ENCODE data around the gene DEDD.

DEDD gene

DNA sequence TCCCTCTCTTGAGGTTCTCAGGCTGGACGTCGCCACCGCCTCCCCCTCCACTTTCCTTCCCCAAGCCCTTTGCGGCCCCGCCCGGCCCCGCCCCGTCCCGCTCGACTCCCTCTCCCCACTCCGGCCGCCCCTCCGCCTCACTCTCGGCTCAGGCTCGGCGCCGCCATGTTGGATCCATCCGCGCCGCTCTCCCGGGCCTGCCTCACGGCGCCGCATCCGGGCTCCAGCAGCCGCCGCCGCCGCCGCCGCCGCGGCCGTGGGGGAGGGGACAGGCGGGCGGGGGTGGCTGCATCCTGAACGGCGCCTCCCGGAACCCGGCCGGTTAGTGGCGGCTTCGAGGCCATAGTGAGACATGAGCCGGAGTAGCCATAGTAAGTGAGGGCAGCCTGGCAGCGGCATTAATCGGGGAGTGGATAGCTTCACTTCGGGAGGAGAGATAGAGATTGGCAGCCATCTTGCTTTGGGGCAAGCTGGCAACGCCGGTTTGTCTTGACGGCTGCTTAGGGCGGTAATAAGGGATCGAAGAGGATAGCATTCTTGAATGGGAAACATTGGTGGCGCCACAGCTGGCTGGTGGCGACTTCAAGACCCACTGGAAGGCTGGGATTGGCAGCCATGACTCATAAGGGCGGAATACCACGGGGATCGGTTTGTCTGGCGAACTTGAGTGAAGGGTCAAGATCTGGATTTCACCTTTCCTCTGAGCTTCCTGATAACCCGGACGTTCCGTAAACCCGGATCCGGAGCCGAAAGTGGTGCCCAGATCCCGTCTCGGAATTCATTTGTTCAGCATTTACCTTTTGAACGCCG lies at the start of gene DEDD:
DEDD (minus strand) TSS at position 258 of the 810 bp plus-strand sequence. CDS start 8,205 bp downstream, outside the sequence.
- peak; percentile 98 for DNase-seq

- no peak for DNase-seq
Measured at GRCh38 chr1:161182214-161182613, 49.7 kb upstream of the DEDD start.

DNA sequence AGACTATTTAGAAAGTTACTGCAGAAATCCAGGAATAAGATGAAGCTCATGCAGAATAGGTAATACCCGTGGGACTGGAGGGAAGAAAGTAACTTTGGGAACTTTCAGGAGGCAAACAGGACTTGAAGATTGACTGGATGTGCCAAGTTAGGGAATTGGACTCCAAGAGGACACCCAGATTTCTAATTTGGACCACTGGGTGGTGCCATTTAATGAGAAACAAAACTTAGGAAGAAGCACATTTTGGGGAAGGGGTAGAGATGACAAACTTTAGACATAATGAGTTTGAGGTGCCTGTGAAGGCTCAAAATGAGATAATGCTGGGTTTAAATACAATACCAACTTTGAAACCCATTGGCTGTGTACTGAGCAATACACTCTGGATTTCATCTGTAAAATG lies 48.2 kb upstream of the DEDD start:
- DNase-seq, result no peak

GRCh38 chr1:161179698-161180097 lies 47.2 kb upstream of the DEDD start:
- no peak for DNase-seq

- DNase-seq, result no peak
Measured at GRCh38 chr1:161177936-161178244, 45.4 kb upstream of the DEDD start.

DNA sequence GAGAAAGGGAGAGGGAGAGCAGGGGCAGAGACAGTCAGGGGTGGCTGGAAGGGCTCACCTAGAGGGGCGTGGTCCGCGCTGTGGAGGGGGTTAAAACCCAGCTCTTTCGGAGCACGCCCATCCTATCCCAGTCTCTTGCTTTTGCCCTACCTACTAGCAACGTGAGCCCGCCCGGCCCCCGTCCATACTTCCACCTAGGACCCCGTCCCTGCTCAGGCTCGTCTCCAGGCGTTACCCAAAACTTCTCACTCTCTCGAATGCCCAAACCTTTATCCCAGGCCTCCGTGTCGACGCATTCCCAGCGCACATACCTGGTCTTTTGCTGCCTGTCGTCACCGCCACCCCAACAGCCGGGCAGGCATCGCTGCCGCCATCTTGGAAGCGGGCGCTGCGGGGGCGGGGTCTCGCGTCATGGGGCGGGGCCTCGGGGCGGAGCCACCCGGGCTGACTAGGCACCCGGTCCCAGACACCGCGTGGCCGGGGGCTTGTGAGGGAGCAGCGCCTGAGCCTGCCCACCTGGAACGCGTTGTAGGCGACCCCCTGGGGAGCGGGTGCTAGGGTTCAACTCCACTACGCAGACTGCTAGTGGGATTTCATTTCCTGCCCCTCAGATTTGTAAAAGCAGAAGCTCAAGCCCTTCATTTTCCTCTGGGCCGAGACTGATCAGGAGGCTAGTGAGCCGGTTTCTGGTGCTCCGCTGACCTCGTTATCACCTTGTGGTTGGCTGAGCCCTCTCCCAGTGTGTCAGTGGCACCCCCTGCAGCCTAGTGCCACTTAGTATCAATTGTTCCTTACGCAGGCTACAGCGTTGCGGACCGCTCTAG lies 44.9 kb upstream of the DEDD start, which contains the start of gene B4GALT3:
B4GALT3 (minus strand) TSS at position 396 of the 824 bp plus-strand sequence. CDS start 1,447 bp downstream, outside the sequence.
- peak; percentile 90 for DNase-seq

DNA sequence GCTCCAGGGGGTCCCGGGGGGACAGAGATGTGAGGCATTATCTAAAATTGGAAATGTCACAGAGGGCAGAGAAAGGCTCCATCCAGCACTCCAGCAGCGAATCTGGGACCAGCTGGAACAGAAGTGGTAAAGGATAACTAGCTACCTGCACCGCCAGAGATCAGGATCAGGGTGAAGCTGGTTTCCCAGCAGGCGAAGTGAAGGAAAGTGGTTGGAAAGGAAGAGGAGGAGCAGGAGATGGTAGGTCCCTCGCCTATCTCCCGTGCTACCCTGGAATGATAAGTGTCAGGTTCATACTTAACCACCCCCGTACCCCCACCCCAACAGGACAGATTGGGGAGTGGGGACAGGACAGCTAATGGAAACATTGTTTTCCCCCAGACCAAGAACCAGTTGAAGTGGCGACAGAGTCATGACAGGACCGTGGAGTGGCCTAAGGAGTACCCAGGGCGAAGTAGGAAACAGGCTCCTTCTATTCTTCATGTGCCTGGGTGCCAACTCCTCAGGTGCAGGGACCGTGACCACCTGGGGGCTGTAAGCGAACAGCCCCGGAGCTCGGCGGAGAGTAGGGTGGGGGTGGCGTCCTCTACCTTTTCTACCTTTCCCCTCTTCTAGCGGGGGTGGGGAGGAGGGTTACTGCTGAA lies 44.1 kb upstream of the DEDD start:
- no peak for DNase-seq

DNA sequence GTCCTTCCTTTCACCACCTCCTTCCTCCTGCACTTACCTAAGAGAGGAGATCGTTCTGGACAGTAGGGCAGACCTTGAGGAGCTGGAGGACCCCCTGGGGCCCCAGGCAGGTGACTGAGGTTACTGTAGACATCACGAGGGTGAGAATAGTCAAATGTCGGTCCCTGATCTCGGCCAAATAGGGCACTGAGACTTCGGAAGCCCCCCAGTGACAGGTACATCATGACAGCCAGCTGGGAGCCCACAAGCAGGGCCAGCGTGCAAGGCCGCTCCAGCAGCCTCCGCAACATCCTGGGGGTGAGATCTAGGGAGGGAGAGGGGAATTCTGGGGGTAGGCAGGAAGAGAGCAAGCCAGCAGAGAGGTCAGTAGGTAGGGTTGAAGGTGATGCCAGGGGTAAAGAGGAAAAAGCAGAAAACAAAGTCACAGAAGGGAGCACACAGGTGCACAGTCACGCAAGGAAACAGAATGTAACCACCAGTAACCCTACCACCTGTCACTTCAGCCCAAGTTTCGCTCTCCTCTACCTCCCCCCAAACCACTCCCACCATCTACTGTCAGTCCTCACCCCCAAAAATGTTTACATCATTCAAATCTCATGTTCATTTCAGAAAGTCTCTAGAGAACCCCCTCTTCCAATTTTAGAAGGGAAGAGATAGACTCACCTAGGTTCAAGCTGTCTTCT lies 43.4 kb upstream of the DEDD start:
- no peak for DNase-seq

- no peak for DNase-seq
Measured at GRCh38 chr1:161174911-161175310, 42.4 kb upstream of the DEDD start.

DNA sequence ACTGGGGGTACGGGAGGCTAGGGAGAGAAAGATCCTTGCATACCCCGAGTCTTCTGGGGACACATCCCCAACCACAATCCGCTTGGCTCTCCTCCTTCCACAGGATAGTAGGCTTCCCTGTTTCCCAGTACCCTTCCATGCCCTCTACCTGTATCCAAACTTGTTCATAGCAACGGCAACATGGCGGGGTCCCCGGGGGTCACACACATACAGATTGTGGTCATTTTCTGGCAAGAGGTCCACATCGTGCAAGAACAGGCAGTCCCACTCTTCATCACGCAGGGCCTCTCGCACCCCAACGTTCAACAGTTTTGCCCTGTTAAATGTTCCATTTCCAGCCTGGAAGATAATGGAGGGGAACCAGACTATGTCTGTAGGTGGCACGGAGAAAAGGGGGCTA lies 41.2 kb upstream of the DEDD start:
- no peak for DNase-seq

DNA sequence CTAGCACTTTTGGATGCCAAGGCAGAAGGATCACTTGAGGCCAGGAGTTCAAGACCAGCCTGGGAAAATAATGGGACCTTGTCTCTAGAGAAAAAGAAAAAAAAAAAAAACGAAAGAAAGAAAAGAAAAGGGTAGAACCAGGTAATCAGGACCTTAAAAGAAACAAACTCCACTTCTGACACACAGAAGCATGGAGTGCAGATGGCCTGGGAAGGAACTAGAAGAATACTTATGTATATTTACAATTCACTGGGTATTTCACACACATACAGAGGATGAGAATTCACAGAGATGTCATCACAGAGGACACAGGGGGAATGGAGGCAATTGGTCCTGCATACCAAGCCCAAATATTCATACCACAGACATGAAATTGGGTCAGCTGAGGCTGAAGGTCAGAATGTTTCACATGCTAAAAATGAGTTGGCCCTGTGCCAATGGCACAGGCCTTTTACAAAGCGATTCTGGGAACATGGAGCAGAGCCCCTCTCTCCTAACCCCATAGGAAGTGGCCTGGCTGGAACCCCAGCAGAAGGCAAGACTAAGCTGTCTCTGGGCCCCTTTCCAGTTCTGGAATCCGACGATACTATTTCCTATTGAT lies 40.4 kb upstream of the DEDD start:
- DNase-seq, result no peak

DNA sequence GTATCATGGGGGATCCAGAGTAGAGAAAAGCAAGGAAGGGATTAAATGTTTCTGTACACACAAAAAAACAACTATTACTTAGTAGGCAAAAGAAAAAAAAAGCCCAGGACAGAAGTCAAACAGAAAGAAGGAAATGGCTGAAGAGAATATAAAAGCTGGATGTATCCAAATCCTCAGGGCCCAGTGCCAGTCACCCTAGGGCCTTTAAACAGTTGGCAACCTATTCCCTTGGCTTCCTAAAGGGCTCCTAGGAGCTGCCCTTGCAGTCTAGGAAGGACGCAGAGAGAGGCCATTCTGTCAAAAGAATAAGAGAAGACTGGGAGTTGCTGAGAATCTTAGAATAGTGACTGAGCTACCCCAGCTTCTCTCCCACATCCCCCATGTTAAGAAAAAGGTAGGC lies 39.9 kb upstream of the DEDD start:
- DNase-seq, result no peak

- DNase-seq, result no peak
Measured at GRCh38 chr1:161171696-161172095, 39.2 kb upstream of the DEDD start.

DNA sequence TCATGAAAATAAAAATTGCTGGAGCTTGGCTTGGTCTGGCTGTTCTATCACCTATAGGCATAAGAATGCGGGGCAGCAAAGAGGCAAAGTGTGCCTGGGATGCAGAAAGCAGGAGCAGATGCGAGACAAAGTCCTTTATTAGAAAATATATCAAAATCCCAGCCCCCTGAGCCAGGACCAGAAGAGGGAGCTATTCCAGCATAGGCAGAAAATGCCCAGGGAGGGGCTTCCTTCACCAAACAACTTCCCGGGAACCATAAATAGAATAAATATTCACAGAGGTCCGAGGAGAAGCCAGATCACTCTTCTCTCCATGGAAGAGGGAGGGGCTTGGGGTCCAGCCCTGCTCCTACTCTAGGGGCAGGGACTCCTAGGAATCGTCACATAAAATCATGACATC lies 38.7 kb upstream of the DEDD start:
- DNase-seq, result no peak

- no peak for DNase-seq
Measured at GRCh38 chr1:161168906-161169305, 36.4 kb upstream of the DEDD start.

DNA sequence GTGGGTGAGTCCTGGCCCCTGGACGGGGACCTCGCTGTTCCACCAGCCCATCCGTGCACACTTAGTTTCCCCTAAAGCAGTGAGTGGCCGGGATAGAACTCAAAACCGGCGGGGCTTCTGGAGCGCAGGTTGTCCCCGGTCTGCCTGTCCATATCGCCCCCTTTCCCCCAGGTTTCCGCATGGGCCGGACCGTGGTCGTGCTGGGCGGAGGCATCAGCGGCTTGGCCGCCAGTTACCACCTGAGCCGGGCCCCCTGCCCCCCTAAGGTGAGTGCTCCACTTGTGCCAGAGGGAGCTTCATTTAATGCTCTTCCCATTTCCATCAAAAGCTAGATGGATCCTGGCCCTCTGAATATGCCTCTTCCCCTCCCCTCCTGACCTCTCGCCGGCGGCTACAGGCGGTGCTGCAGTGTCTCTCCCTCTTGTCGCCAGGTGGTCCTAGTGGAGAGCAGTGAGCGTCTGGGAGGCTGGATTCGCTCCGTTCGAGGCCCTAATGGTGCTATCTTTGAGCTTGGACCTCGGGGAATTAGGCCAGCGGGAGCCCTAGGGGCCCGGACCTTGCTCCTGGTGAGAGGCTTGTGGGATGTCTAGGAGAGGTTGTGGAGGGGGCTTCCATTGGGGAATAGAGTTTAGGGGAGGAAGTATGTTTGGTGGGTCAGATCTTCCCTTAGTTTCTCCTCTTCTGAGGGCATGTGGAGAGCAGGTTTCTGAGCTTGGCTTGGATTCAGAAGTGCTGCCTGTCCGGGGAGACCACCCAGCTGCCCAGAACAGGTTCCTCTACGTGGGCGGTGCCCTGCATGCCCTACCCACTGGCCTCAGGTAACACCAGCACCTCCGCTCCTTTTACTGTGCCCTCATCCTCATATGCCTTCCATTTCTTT lies 34.4 kb upstream of the DEDD start:
- peak; percentile 25 for DNase-seq

GRCh38 chr1:161165742-161166668 lies 33.5 kb upstream of the DEDD start, which contains the start of gene PPOX:
PPOX (plus strand) TSS chr1:161166426; CDS start chr1:161166848, 422 bp downstream.
- peak; percentile 98 for DNase-seq

GRCh38 chr1:161164901-161165610 lies 32.6 kb upstream of the DEDD start:
- no peak for DNase-seq

GRCh38 chr1:161163793-161164192 lies 31.3 kb upstream of the DEDD start:
- DNase-seq, result no peak

DNA sequence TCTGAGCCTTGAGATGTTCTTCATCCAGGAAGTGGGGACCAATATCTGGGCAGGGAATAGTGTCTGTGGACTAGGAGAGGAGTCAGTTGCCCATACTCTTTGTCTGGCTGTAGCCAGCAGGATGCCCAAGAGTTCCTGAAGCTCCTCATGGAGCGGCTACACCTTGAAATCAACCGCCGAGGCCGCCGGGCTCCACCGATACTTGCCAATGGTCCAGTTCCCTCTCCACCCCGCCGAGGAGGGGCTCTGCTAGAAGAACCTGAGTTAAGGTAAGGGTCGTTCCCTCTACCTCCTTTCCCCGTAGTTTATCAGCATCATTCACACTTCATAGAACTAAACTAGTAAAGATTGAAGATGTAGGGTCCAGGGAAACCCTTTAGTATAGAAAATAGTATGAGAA lies 30.3 kb upstream of the DEDD start:
- DNase-seq, result no peak

All from NCI-H1092 (cell line).